PC-9 (cell line): Measurements from ENCODE around the gene RIPOR3.

Experiments
- EZH2 ChIP-seq: fragments of 200-600 bp; sonication (generic); IDR thresholded peaks from 2 replicates; pipeline ENCODE4 v1.8.0; 2017; ENCODE audit warnings: antibody characterized with exemption, low read depth
- TF ChIP-seq, protein P1 (sequence below): fragments of 200-600 bp; sonication (generic); conservative IDR thresholded peaks from 2 replicates; pipeline ENCODE4 v1.6.1; 2017; ENCODE audit warnings: mixed run types, antibody characterized with exemption, mild to moderate bottlenecking, moderate library complexity

DNA sequence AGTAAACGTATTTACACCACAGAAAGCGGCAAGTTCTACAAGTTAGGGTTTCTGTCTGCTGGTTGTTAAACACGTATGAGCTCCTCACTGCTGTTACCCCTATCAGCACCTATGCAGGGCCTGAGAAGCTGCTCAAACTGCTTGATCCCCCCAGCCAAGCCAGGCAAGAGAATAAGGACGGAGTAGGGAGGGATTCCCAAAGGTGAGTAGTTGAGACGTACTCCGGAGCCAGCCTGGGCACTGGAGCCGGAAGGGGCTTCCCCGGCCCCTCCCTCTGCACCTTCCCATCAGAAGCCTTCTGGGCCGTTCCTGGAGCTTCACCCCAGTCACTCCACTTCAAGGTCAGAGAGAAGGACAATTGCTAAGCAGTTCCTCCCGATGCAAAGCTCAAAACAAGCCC is 58.0 kb downstream of the RIPOR3 start:
- TF ChIP-seq, protein P1, sequence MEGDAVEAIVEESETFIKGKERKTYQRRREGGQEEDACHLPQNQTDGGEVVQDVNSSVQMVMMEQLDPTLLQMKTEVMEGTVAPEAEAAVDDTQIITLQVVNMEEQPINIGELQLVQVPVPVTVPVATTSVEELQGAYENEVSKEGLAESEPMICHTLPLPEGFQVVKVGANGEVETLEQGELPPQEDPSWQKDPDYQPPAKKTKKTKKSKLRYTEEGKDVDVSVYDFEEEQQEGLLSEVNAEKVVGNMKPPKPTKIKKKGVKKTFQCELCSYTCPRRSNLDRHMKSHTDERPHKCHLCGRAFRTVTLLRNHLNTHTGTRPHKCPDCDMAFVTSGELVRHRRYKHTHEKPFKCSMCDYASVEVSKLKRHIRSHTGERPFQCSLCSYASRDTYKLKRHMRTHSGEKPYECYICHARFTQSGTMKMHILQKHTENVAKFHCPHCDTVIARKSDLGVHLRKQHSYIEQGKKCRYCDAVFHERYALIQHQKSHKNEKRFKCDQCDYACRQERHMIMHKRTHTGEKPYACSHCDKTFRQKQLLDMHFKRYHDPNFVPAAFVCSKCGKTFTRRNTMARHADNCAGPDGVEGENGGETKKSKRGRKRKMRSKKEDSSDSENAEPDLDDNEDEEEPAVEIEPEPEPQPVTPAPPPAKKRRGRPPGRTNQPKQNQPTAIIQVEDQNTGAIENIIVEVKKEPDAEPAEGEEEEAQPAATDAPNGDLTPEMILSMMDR, result no peak
- no peak for TF ChIP-seq EZH2
